Neuronal stem cell (in vitro differentiated cells): ENCODE measurements around the gene AP1G1.

Experiments used
- DNase-seq: peaks from one replicate; pipeline ENCODE4 v3.0.0-alpha.2; 2013; ENCODE audit warnings: low spot score
- H2AFZ ChIP-seq: one replicate; pipeline ENCODE4 v1.6.1; 2013; ENCODE audit warnings: mild to moderate bottlenecking, low read length, inconsistent platforms
- H2AK5ac ChIP-seq: 2 replicates; pipeline ENCODE4 v1.6.1; 2013; ENCODE audit warnings: low read depth, mild to moderate bottlenecking, inconsistent platforms, low read length, moderate library complexity, mixed read lengths
- H2BK120ac ChIP-seq: 2 replicates; pipeline ENCODE4 v1.6.1; 2013; ENCODE audit warnings: low read depth, mild to moderate bottlenecking, inconsistent platforms, low read length, moderate library complexity, mixed read lengths
- H2BK12ac ChIP-seq: one replicate; pipeline ENCODE4 v1.6.1; 2013; ENCODE audit warnings: low read length, inconsistent platforms
- H2BK15ac ChIP-seq: 2 replicates; pipeline ENCODE4 v1.6.1; 2013; ENCODE audit warnings: mild to moderate bottlenecking, low read length, inconsistent platforms, mixed read lengths
- H2BK5ac ChIP-seq: one replicate; pipeline ENCODE4 v1.6.1; 2013; ENCODE audit warnings: inconsistent platforms, mild to moderate bottlenecking, low read length, moderate library complexity
- H3K14ac ChIP-seq: one replicate; pipeline ENCODE4 v1.6.1; 2013; ENCODE audit warnings: low read length, inconsistent platforms
- H3K18ac ChIP-seq: 2 replicates; pipeline ENCODE4 v1.6.1; 2013; ENCODE audit warnings: low read length, inconsistent platforms
- H3K23ac ChIP-seq: 2 replicates; pipeline ENCODE4 v1.6.1; 2013; ENCODE audit warnings: low read depth, mild to moderate bottlenecking, mixed read lengths, low read length, inconsistent platforms; ENCODE audit not compliant: poor library complexity
- H3K27ac ChIP-seq: replicated peaks from 3 replicates; pipeline ENCODE4 v1.5.1; 2013; ENCODE audit warnings: low read length, inconsistent platforms
- H3K27me3 ChIP-seq, 3 experiments: 2 replicates each; pipeline ENCODE4 v1.6.1; 2013; ENCODE audit warnings: low read length in 3 of 3, mild to moderate bottlenecking in 2 of 3, inconsistent platforms in 1 of 3, low read depth in 1 of 3, mixed read lengths in 1 of 3, moderate library complexity in 1 of 3; ENCODE audit not compliant: control insufficient read depth in 3 of 3, insufficient read depth in 3 of 3
- H3K36me3 ChIP-seq, 2 donors: replicated peaks in 1 of 2; 2 replicates each; pipeline ENCODE4 v1.6.1; 2013; ENCODE audit warnings: low read length in 2 of 2; ENCODE audit not compliant: control insufficient read depth in 2 of 2, insufficient read depth in 2 of 2
- H3K4ac ChIP-seq: 2 replicates; pipeline ENCODE4 v1.6.1; 2013; ENCODE audit warnings: inconsistent platforms, mild to moderate bottlenecking, low read length, moderate library complexity
- H3K4me1 ChIP-seq, 2 donors: 1 replicate in 1 of 2; 2 replicates in 1 of 2; pipeline ENCODE4 v1.6.1; 2013; ENCODE audit warnings: low read length in 2 of 2, low read depth in 1 of 2; ENCODE audit not compliant: control insufficient read depth in 2 of 2, insufficient read depth in 1 of 2
- H3K4me2 ChIP-seq: one replicate; pipeline ENCODE4 v1.6.1; 2013; ENCODE audit warnings: mild to moderate bottlenecking, low read length, inconsistent platforms; ENCODE audit not compliant: insufficient read depth, poor library complexity, severe bottlenecking
- H3K4me3 ChIP-seq, 2 donors: 2 replicates each; pipeline ENCODE4 v1.5.1; 2013; ENCODE audit warnings: low read length in 2 of 2, mild to moderate bottlenecking in 2 of 2, inconsistent platforms in 1 of 2, moderate library complexity in 1 of 2
- H3K79me1 ChIP-seq: one replicate; pipeline ENCODE4 v1.6.1; 2013; ENCODE audit warnings: low read depth, mild to moderate bottlenecking, inconsistent platforms, low read length, moderate library complexity
- H3K9ac ChIP-seq: one replicate; pipeline ENCODE4 v1.6.1; 2013; ENCODE audit warnings: mild to moderate bottlenecking, low read depth, low read length, inconsistent platforms; ENCODE audit not compliant: poor library complexity
- H3K9me3 ChIP-seq, 2 donors: replicated peaks in 1 of 2; 2 replicates each; pipeline versions ENCODE3 to v1.6.1; 2013; ENCODE audit warnings: low read length in 2 of 2, mild to moderate bottlenecking in 2 of 2, inconsistent platforms in 1 of 2, low read depth in 1 of 2, mixed read lengths in 1 of 2, moderate library complexity in 1 of 2; ENCODE audit not compliant: control insufficient read depth in 2 of 2, insufficient read depth in 1 of 2
- H4K8ac ChIP-seq: one replicate; pipeline ENCODE4 v1.6.1; 2013; ENCODE audit warnings: low read depth, mild to moderate bottlenecking, inconsistent platforms, low read length, moderate library complexity
- H4K91ac ChIP-seq: one replicate; pipeline ENCODE4 v1.6.1; 2013; ENCODE audit warnings: low read length, low read depth, mild to moderate bottlenecking, inconsistent platforms; ENCODE audit not compliant: poor library complexity
- WGBS, 2 donors: extraction: QIAGEN DNeasy Blood & Tissue Kit; methylation state at CpG; one replicate each; pipeline ENCODE4 v1.1.7; 2013; ENCODE audit warnings: missing lambda C conversion rate in 2 of 2, mixed read lengths in 1 of 2; ENCODE audit not compliant: insufficient read length in 2 of 2, insufficient replicate concordance in 1 of 2; ENCODE audit errors: extremely low coverage in 2 of 2; 5-methylcytosine and 5-hydroxymethylcytosine counted together

AP1G1 gene

DNA sequence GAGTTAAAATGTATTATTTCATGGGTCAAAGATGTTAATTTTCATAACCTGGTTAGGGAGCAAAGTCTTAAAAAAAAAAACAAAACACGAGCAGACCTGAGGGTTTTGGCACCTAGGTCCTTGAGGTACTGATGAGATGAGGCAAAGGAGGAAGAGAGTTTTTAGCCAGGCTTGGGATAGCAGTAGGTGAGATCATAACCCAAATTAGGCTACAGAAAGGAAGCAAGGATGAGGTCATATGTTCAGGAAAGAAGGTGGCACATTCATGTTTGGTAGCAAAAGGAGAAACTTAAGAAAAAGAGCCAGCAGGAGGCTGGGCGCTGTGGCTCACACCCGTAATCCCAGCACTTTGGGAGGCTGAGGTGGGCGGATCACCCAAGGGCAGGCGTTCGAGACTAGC, 40.0 kb upstream of the AP1G1 start:
- Histone ChIP-seq H2BK5ac (no peak overlapping the region), H2BK120ac (no peak overlapping the region), H3K14ac (no peak overlapping the region), H3K79me1 (peaks cover 8% of the 10 kb centered on the region), H3K4me3 (no peak overlapping the region), H4K91ac (no peak overlapping the region), H3K27ac (no peak overlapping the region), H3K4me2 (no peak overlapping the region), H3K18ac (no peak overlapping the region), H2AFZ (no peak overlapping the region), H3K27me3 (no peaks in the 10 kb centered on the region), H2BK15ac (no peak overlapping the region), H2AK5ac (no peak overlapping the region), H3K9me3 (no peaks in the 10 kb centered on the region), H3K4me1 (peaks cover 6 to 7% of the 10 kb centered on the region in 2 donors), H3K9ac (no peak overlapping the region), H3K23ac (no peak overlapping the region), H2BK12ac (no peak overlapping the region), H3K36me3 (peaks cover 32 to 61% of the 10 kb centered on the region in 2 donors), H4K8ac (no peak overlapping the region), H3K4ac (no peak overlapping the region)
- WGBS, 2 donors, result no CpG with 5 or more reads among the region's 6 CpGs
- DNase-seq, result no peak

- Histone ChIP-seq H3K27ac (no peak overlapping the region), H3K79me1 (peaks cover 8% of the 10 kb centered on the region), H2BK120ac (no peak overlapping the region), H2BK15ac (no peak overlapping the region), H2AK5ac (no peak overlapping the region), H3K9me3 (no peaks in the 10 kb centered on the region), H3K4me2 (no peak overlapping the region), H3K36me3 (peaks cover 29 to 45% of the 10 kb centered on the region in 2 donors), H3K4me3 (peak overlapping the region in 1 of 2 donors; percentile 67), H2AFZ (no peak overlapping the region), H2BK12ac (no peak overlapping the region), H3K27me3 (no peaks in the 10 kb centered on the region), H2BK5ac (no peak overlapping the region), H3K9ac (no peak overlapping the region), H3K4me1 (peaks cover 6 to 7% of the 10 kb centered on the region in 2 donors), H3K4ac (no peak overlapping the region), H3K18ac (no peak overlapping the region), H4K8ac (no peak overlapping the region), H3K14ac (no peak overlapping the region), H4K91ac (no peak overlapping the region), H3K23ac (no peak overlapping the region)
- no peak for DNase-seq
- WGBS, 2 donors, result no CpG with 5 or more reads among the region's 3 CpGs
Observed at GRCh38 chr16:71847096-71847495, 38.5 kb upstream of the AP1G1 start.

DNA sequence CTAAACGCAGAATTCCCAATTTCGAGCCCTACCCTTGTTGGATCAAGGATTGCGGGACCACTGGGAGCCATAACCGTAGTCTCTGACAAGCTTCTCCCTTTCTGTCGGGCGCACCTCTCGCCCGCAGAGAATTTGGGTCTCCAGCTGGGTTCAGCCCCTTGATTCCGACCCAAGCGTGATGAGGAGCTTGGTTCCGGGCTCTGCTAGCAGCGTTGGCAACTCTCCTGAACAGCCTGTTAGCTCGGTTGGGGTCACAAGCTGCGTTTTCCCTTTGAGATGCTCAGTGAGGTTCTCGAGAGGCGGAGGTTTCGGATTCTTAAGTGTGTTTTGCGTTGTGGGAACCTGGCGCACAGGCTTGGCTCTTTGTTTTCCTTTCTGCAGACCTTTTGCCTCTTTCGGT, 37.8 kb upstream of the AP1G1 start:
- H3K79me1 ChIP-seq, result peaks cover 8% of the 10 kb centered on the region
- H3K27ac ChIP-seq, result no peak overlapping the region
- H3K9me3 ChIP-seq, result no peaks in the 10 kb centered on the region
- H3K23ac ChIP-seq, result peak overlapping the region; percentile 93
- no peak overlapping the region for H3K4ac ChIP-seq
- H3K4me3 ChIP-seq, result peak overlapping the region; percentile 67 to 97
- peak overlapping the region; percentile 93 for H2AFZ ChIP-seq
- H3K18ac ChIP-seq, result peak overlapping the region; percentile 87
- H3K14ac ChIP-seq, result peak overlapping the region; percentile 72
- WGBS, 2 donors, result no CpG with 5 or more reads among the region's 20 CpGs
- peak overlapping the region; percentile 94 for H2AK5ac ChIP-seq
- peaks cover 26 to 39% of the 10 kb centered on the region in 2 donors for H3K36me3 ChIP-seq
- peak overlapping the region; percentile 23 for H4K8ac ChIP-seq
- no peak overlapping the region for H4K91ac ChIP-seq
- H2BK120ac ChIP-seq, result peak overlapping the region; percentile 72
- H2BK5ac ChIP-seq, result peak overlapping the region; percentile 75
- no peak overlapping the region for H2BK12ac ChIP-seq
- no peak overlapping the region for H2BK15ac ChIP-seq
- H3K4me2 ChIP-seq, result peak overlapping the region; percentile 93
- H3K9ac ChIP-seq, result peak overlapping the region; percentile 97
- H3K27me3 ChIP-seq, result no peaks in the 10 kb centered on the region
- H3K4me1 ChIP-seq, result peaks cover 6 to 7% of the 10 kb centered on the region in 2 donors
- DNase-seq, result no peak

- Histone ChIP-seq H2BK12ac (no peak within 1 kb of the TSS), H2BK5ac (peak within 1 kb of the TSS; percentile 75), H3K4me2 (peak within 1 kb of the TSS; percentile 94), H3K9ac (peak within 1 kb of the TSS; percentile 97), H2AK5ac (peak within 1 kb of the TSS; percentile 94), H3K18ac (peak within 1 kb of the TSS; percentile 91), H3K4me1 (peaks cover 6 to 7% of the 10 kb centered on the region in 2 donors), H2BK120ac (peak within 1 kb of the TSS; percentile 72), H4K8ac (peak within 1 kb of the TSS; percentile 23), H3K4ac (no peak within 1 kb of the TSS), H3K9me3 (no peaks in the 10 kb centered on the region), H3K4me3 (peak within 1 kb of the TSS; percentile 67 to 97), H3K23ac (peak within 1 kb of the TSS; percentile 93), H4K91ac (no peak within 1 kb of the TSS), H3K79me1 (peaks cover 8% of the 10 kb centered on the region), H3K14ac (peak within 1 kb of the TSS; percentile 89), H3K36me3 (peaks cover 21 to 33% of the 10 kb centered on the region in 2 donors), H2BK15ac (no peak within 1 kb of the TSS), H3K27me3 (no peaks in the 10 kb centered on the region), H3K27ac (no peak within 1 kb of the TSS), H2AFZ (peak within 1 kb of the TSS; percentile 93)
- peak; percentile 88 for DNase-seq
- WGBS, 2 donors, result no CpG with 5 or more reads among the region's 62 CpGs
Observed at GRCh38 chr16:71845639-71846430, 37.2 kb upstream of the AP1G1 start, which contains the start of gene ATXN1L. Gene ATXN1L (plus strand): TSS chr16:71845976. CDS start chr16:71849741, 3,765 bp downstream.
